Lower leg skin (tissue), 3 donors: ENCODE measurements around the gene IL22.

ENCODE experiments used
- CTCF ChIP-seq, 3 donors: fragments of 450-650 bp; IDR thresholded peaks; one replicate each; pipeline ENCODE4 v1.5.1; 2016; ENCODE audit warnings: antibody characterized with exemption in 3 of 3, mild to moderate bottlenecking in 3 of 3, moderate library complexity in 2 of 3
- POLR2A ChIP-seq, 2 donors: fragments of 450-650 bp; IDR thresholded peaks; one replicate each; pipeline ENCODE4 v1.6.1; 2016 to 2017; ENCODE audit warnings: antibody characterized with exemption in 2 of 2, mild to moderate bottlenecking in 1 of 2, moderate library complexity in 1 of 2

- no peak for TF ChIP-seq POLR2A (IDR thresholded peaks at IDR 0.05)
- no peak for TF ChIP-seq CTCF (IDR thresholded peaks at IDR 0.05)
Observed at GRCh38 chr12:68267892-68268396, 14.5 kb upstream of the IL22 start.
